Liver (tissue), 9 donors: Measurements from ENCODE around the gene CDC42BPB. TPM values are rescaled to one million over a fixed set of nuclear protein-coding genes. Genes with fewer than 3 reads are reported as not detected.

ENCODE experiments used
- DNase-seq: peaks from one replicate; pipeline ENCODE4 v3.0.0-alpha.2; 2017; ENCODE audit warnings: low spot score
- H3K27ac ChIP-seq, 2 donors: one replicate each; pipeline ENCODE4 v1.7.0; 2013; ENCODE audit warnings: inconsistent platforms in 2 of 2, low read length in 2 of 2, control low read depth in 1 of 2, low read depth in 1 of 2, mild to moderate bottlenecking in 1 of 2
- H3K27me3 ChIP-seq, 4 donors: one replicate each; pipeline versions ENCODE4 v1.6.1 to v1.7.0; 2013; ENCODE audit warnings: low read length in 3 of 4, inconsistent platforms in 1 of 4, mild to moderate bottlenecking in 1 of 4, moderate library complexity in 1 of 4; ENCODE audit not compliant: control insufficient read depth in 4 of 4, insufficient read depth in 4 of 4
- H3K36me3 ChIP-seq, 4 donors: one replicate each; pipeline versions ENCODE4 v1.6.1 to v1.7.0; 2013; ENCODE audit warnings: low read length in 3 of 4, mild to moderate bottlenecking in 3 of 4, low read depth in 1 of 4, moderate library complexity in 1 of 4; ENCODE audit not compliant: control insufficient read depth in 4 of 4, insufficient read depth in 3 of 4
- H3K4me1 ChIP-seq, 4 donors: one replicate each; pipeline versions ENCODE4 v1.6.1 to v1.7.0; 2013; ENCODE audit warnings: low read length in 3 of 4, mild to moderate bottlenecking in 3 of 4, moderate library complexity in 1 of 4; ENCODE audit not compliant: control insufficient read depth in 4 of 4, insufficient read depth in 4 of 4
- H3K4me3 ChIP-seq, 3 donors: one replicate each; pipeline versions ENCODE4 v1.6.1 to v1.7.0; 2013; ENCODE audit warnings: low read length in 3 of 3, control low read depth in 1 of 3, low read depth in 1 of 3, mild to moderate bottlenecking in 1 of 3
- H3K9ac ChIP-seq, 2 donors: one replicate each; pipeline ENCODE4 v1.7.0; 2013; ENCODE audit warnings: low read length in 2 of 2, mild to moderate bottlenecking in 2 of 2, moderate library complexity in 2 of 2, control low read depth in 1 of 2, low read depth in 1 of 2
- H3K9me3 ChIP-seq, 4 donors: one replicate each; pipeline versions ENCODE4 v1.6.1 to v1.7.0; 2013; ENCODE audit warnings: low read length in 3 of 4; ENCODE audit not compliant: control insufficient read depth in 4 of 4
- ATF3 ChIP-seq: IDR thresholded peaks from 2 replicates; pipeline ENCODE4 v1.6.1; 2016; ENCODE audit warnings: antibody characterized with exemption
- CTCF ChIP-seq: fragments of 150-350 bp; IDR thresholded peaks from 2 replicates; pipeline ENCODE4 v1.5.1; 2017; ENCODE audit warnings: improper control_type of control experiment, low read depth, low read length; ENCODE audit not compliant: missing input control
- EGR1 ChIP-seq, 2 donors: IDR thresholded peaks; 2 replicates each; pipeline ENCODE4 v1.6.1; 2016 to 2018; ENCODE audit warnings: antibody characterized with exemption in 2 of 2, low read depth in 2 of 2
- FOXA1 ChIP-seq: IDR thresholded peaks from 2 replicates; pipeline ENCODE4 v1.6.1; 2016; ENCODE audit warnings: antibody characterized with exemption
- FOXA2 ChIP-seq: IDR thresholded peaks from 2 replicates; pipeline ENCODE4 v1.6.1; 2016; ENCODE audit warnings: antibody characterized with exemption
- GABPA ChIP-seq, 2 donors: IDR thresholded peaks in 1 of 2; conservative IDR thresholded peaks in 1 of 2; 2 replicates each; pipeline ENCODE4 v1.6.1; 2016; ENCODE audit warnings: antibody characterized with exemption in 2 of 2, mild to moderate bottlenecking in 1 of 2, moderate library complexity in 1 of 2
- HNF4A ChIP-seq, 2 donors: conservative IDR thresholded peaks; 2 replicates each; pipeline ENCODE4 v1.6.1; 2016; ENCODE audit warnings: antibody characterized with exemption in 2 of 2, mild to moderate bottlenecking in 2 of 2
- HNF4G ChIP-seq: IDR thresholded peaks from 2 replicates; pipeline ENCODE4 v1.6.1; 2016; ENCODE audit warnings: antibody characterized with exemption
- JUND ChIP-seq, 2 donors: IDR thresholded peaks; 2 replicates each; pipeline ENCODE4 v1.6.1; 2016; ENCODE audit warnings: antibody characterized with exemption in 2 of 2
- MAX ChIP-seq: IDR thresholded peaks from 2 replicates; pipeline ENCODE4 v1.6.1; 2016; ENCODE audit warnings: antibody characterized with exemption
- NR2F2 ChIP-seq: IDR thresholded peaks from 2 replicates; pipeline ENCODE4 v1.6.1; 2016; ENCODE audit warnings: antibody characterized with exemption
- RAD21 ChIP-seq, 2 donors: IDR thresholded peaks; 2 replicates each; pipeline ENCODE4 v1.6.1; 2016; ENCODE audit warnings: antibody characterized with exemption in 2 of 2, mild to moderate bottlenecking in 2 of 2
- REST ChIP-seq: IDR thresholded peaks from 2 replicates; pipeline ENCODE4 v1.6.1; 2016; ENCODE audit warnings: antibody characterized with exemption, mild to moderate bottlenecking
- RXRA ChIP-seq, 2 donors: IDR thresholded peaks; 2 replicates each; pipeline ENCODE4 v1.6.1; 2017 to 2018; ENCODE audit warnings: antibody characterized with exemption in 2 of 2, mild to moderate bottlenecking in 1 of 2
- TAF1 ChIP-seq: conservative IDR thresholded peaks from 2 replicates; pipeline ENCODE4 v1.6.1; 2016; ENCODE audit warnings: antibody characterized with exemption, mild to moderate bottlenecking
- YY1 ChIP-seq: IDR thresholded peaks from 2 replicates; pipeline ENCODE4 v1.6.1; 2016; ENCODE audit warnings: antibody characterized with exemption, mild to moderate bottlenecking
- ZBTB33 ChIP-seq: IDR thresholded peaks from 2 replicates; pipeline ENCODE4 v1.6.1; 2016; ENCODE audit warnings: antibody characterized with exemption
- WGBS: extraction: QIAGEN DNeasy Blood & Tissue Kit; methylation state at CpG from one replicate; pipeline ENCODE4 v1.1.7; 2013; 5-methylcytosine and 5-hydroxymethylcytosine counted together
- polyA plus RNA-seq, 2 donors: library from polyadenylated mRNA; stranded (reverse) in 1 of 2; unstranded in 1 of 2; fragments of 200-250 nt in 1 of 2; fragments of >200 nt in 1 of 2; fragmentation: Nextera tagmentation in 1 of 2; extraction: Ambion mirVana in 1 of 2; gene quantifications; one replicate each; pipeline versions ENCODE4 v1.2.1 to v1.2.3, GENCODE V29; 2013 to 2015
- total RNA-seq, 2 donors: library from RNA; depleted of rRNA; stranded (reverse); fragments of >200 nt; gene quantifications; one replicate each; pipeline ENCODE4 v1.2.3, GENCODE V29; 2014
- donor health status: healthy.
- donor health status: healthy.
- donor health status: healthy.
- donor health status: healthy.
- donor health status: healthy.

Gene CDC42BPB
- total and polyA plus RNA-seq, 4 donors: 4.1 to 78.7 (median 29.7) TPM

GRCh38 chr14:102951799-102952198, 105.5 kb downstream of the CDC42BPB start:
- Histone ChIP-seq H3K4me3 (no peak overlapping the region), H3K27ac (no peak overlapping the region), H3K27me3 (no peaks in the 10 kb centered on the region), H3K9me3 (no peaks in the 10 kb centered on the region), H3K9ac (no peak overlapping the region), H3K4me1 (peaks cover 0 to 6% (median 3%) of the 10 kb centered on the region in 4 donors), H3K36me3 (peaks cover 15 to 77% (median 44%) of the 10 kb centered on the region in 4 donors)
- WGBS: 82% methylated on average over 8 of the region's 8 CpGs
- DNase-seq: no peak
- TF ChIP-seq RAD21 (IDR thresholded peaks at IDR 0.05): no peak
- TF ChIP-seq YY1: no peak
- no peak for TF ChIP-seq RXRA (IDR thresholded peaks at IDR 0.05)
- TF ChIP-seq FOXA1: no peak
- no peak for TF ChIP-seq ATF3
- TF ChIP-seq GABPA (IDR thresholded peaks at IDR 0.05 in 1 of 2, conservative IDR thresholded peaks at IDR 0.05 in 1 of 2): no peak
- no peak for TF ChIP-seq HNF4G
- TF ChIP-seq HNF4A (conservative IDR thresholded peaks at IDR 0.05): no peak
- TF ChIP-seq ZBTB33: no peak
- TF ChIP-seq REST: no peak
- no peak for TF ChIP-seq EGR1 (IDR thresholded peaks at IDR 0.05; ENCODE audit: low read depth in 2 of 2)
- no peak for TF ChIP-seq TAF1
- no peak for TF ChIP-seq FOXA2
- no peak for TF ChIP-seq CTCF
- TF ChIP-seq NR2F2: no peak
- no peak for TF ChIP-seq JUND (IDR thresholded peaks at IDR 0.05)

- Histone ChIP-seq H3K27ac (no peak overlapping the region), H3K4me1 (peaks cover 0 to 6% (median 3%) of the 10 kb centered on the region in 4 donors), H3K4me3 (no peak overlapping the region), H3K27me3 (no peaks in the 10 kb centered on the region), H3K9ac (no peak overlapping the region), H3K9me3 (no peaks in the 10 kb centered on the region), H3K36me3 (peaks cover 18 to 78% (median 45%) of the 10 kb centered on the region in 4 donors)
- TF ChIP-seq MAX (no peak), ZBTB33 (no peak)
- 84% methylated on average over 10 of the region's 10 CpGs for WGBS
- no peak for DNase-seq
Measured at GRCh38 chr14:102951034-102951433, 106.3 kb downstream of the CDC42BPB start.
